COLO668 (cell line): ENCODE measurements around the gene CD300LG.
"Not testable (repeated sequence)": the region's sequence is repeated elsewhere in the genome, so short reads cannot be mapped to it uniquely, and the experiment has no call there.

Experiments used
- DNase-seq: peaks from one replicate; lab custom pipeline; 2025; ENCODE audit not compliant: unreplicated experiment; lab: John Stamatoyannopoulos, UW

The CD300LG gene

DNA sequence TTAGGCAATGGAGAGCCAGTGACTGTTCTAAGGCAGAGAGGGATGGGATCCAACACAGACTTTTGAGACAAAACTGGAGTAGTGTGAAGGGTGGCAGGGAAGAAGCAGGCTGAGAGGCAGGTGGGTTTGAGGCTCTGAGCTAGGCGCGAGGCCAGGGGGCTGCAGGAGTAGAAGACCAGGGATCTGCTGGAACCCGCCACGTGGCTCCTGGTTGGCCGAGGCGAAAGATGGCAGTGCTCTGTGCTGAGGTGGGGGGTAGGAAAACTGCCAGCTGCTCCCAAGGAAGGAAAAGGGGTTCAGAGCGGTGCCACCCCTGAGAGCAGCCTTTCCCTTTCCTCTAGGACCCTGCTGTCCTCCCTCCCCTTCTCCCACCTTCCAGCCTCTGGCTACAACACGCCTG is 5.6 kb downstream of the CD300LG start:
- DNase-seq: no peak

DNA sequence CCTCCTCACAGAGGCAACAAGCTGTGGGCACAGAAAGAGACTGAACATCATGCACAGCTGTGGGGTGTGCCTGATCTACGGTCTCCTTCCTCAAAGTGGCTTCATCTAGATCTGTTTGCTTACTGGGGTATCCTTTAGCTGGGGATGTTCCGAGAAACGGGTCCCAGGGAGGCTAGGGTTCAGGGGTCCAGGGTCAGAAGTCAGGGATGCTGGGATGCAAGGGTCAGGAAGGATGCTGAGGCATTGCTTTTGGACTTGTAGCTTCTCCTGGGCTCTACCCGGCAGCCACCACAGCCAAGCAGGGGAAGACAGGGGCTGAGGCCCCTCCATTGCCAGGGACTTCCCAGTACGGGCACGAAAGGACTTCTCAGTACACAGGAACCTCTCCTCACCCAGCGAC is 6.6 kb downstream of the CD300LG start:
- DNase-seq: no peak

DNA sequence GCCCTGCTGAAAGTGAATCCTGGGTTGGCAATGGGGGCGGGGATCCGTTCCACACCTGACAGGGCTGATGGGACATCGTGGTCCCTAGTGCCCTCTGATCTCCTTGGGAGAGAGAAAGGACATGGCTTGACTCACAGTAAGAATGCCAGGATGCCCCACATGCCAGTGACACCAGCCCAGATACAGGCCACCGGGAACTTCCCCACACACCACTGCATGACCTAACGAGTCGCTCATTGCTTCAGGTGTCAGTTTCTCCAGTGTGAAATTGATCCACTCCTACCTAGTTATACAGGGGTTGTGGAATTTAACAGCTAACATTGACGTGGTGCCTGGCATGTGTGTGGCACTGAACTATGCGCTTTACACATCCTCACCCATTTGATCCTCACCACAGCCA is 7.5 kb downstream of the CD300LG start:
- DNase-seq: no peak

DNA sequence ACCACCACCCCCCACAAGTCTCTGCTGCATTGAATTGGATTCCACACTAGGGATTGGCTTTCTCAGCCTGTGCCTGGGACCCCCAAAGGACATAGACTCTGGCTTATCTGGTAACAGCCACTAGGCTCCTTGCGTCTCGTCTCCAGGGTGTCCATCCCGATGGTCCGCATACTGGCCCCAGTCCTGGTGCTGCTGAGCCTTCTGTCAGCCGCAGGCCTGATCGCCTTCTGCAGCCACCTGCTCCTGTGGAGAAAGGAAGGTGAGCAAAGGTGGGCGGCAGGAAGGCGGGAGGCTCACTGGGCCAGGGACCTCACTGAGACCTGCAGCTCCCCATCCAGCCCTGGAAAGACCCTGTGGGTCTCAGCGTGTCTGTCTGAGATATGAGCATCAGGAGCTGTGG is 8.1 kb downstream of the CD300LG start:
- DNase-seq: no peak

DNA sequence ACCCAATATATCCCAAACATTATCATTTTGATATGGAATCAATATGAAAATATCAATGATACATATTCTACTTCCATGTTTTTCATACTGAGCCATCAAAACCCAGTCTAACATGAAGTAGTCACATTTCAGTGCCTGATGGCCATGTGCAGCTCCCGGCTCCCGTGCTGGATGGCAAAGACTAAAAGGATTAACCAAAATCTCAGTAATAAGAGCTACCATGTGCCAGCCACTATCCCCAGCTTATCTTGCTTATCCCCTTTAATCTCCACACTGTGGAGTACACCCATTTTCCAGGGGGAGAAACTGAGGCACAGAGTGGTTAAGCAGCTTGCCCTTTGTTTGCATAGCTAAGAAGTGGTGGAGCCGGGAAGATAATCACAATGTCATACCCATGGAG is 9.2 kb downstream of the CD300LG start:
- DNase-seq: no peak

DNA sequence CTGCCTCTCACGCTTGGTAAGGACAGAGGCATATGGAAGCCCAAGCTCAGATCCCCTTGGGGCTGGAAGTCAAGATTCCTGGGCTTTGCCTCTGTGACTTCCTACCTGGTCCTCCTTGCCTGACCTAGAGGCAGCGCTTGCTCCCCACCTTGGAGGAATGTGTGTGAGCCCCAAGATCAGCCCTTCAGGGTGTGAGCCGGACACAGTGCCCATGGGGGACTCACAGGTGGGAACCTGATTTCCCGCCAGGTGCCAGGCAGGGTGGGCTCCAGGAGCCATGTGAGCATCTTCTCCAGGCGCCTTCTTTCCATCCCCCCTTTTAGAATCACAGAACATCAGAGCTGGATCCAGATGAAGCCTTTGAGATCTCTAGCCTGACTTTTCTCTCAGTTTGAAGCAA is 10.2 kb downstream of the CD300LG start:
- DNase-seq: no peak

DNA sequence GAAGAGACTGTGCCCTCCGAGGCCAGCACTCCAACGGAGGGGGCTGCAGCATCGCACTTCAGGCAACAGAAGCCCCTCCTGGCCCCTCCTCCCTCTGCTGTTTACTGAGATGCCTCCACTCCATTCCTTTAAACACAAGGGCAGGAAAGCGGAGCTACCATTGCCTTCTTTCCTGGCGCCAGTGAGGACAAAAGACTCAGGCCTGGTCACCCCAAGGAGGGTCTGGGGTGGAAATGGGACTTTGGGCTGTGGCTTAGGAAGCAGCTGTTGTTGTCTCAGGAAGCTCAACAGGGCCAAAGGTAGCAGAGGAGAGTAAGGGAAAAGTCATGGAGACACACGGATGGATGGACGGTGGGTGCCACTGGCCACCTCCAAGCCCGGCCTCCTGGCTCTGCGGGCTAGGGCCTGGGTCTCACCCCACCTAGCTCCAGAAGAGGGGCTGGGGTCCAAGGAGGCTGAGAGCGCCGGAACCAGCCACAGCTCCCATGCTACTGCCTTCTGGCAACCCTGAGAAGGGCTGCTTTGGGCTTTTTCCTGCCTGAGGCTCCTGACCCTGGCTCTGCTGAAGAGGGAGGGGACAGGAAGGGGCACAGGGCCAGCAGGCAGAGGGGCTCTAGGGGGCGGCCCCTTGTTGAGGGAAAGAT is 11.1 kb downstream of the CD300LG start:
- DNase-seq: no peak

DNA sequence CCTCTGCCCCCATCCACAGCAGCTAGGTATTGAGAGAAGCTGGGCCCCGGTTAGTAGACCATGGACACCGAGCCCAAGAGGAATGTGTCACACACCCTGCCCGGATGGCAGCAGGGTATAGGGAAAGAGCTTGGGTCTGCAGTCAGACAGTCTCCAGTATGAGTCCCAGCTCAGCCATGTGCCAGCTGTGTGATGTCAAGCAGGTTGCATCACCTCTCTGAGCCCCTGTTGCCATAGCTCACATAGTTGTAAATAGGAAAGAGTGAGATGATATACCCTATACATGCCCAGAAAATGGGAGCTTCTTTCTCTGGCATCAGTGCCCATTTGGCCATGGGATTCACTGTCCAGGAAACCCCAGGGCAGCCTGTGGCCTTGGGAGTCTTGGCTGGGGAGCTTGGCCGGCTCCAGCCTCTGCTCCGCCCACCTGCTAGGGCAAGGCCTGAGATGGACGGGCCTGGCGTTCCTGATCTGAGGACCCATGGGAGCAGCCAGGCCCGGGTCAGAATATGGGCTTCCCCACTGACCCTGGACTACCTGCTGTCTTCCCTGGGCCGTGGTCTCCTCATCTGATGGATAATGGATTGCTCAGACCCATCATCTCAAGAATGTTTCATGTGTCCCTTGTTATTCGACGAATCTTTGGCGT is 13.2 kb downstream of the CD300LG start:
- no peak for DNase-seq

DNA sequence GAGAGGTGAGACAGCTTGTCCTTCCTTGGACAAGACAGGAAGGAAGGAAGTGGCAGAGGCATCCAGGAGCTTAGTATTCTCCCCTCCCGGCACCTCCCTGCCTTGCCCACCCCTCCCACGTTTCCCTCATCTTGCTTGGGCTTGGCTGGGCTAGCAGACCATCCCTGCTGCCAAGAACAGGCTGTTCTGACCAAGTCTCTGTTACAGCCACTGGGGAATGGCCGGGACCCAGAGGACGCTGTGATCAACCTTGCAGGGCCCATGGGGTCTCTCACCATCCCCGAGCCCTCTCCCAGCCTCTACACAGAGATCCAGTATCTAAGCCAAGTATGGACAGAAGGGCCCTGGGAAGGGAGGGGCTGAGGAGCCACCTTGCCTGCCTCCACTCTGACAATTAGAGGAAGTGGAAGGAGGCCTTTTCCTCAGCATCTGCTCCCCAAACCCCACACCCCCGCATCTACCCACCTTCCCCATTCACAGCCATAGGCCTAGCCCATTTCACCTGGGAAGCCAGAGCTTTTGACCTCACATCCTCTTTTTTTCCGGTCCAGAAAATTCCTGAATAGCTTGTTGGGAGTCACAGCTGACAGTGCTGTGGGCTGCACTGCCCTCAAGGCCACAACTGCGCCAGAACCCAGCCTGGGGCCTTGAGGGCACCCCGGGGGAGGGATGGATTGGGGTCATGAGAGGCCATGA is 14.1 kb downstream of the CD300LG start:
- DNase-seq: no peak

DNA sequence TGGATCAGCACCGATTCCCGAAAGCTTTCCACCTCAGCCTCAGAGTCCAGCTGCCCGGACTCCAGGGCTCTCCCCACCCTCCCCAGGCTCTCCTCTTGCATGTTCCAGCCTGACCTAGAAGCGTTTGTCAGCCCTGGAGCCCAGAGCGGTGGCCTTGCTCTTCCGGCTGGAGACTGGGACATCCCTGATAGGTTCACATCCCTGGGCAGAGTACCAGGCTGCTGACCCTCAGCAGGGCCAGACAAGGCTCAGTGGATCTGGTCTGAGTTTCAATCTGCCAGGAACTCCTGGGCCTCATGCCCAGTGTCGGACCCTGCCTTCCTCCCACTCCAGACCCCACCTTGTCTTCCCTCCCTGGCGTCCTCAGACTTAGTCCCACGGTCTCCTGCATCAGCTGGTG is 15.0 kb downstream of the CD300LG start:
- no peak for DNase-seq

DNA sequence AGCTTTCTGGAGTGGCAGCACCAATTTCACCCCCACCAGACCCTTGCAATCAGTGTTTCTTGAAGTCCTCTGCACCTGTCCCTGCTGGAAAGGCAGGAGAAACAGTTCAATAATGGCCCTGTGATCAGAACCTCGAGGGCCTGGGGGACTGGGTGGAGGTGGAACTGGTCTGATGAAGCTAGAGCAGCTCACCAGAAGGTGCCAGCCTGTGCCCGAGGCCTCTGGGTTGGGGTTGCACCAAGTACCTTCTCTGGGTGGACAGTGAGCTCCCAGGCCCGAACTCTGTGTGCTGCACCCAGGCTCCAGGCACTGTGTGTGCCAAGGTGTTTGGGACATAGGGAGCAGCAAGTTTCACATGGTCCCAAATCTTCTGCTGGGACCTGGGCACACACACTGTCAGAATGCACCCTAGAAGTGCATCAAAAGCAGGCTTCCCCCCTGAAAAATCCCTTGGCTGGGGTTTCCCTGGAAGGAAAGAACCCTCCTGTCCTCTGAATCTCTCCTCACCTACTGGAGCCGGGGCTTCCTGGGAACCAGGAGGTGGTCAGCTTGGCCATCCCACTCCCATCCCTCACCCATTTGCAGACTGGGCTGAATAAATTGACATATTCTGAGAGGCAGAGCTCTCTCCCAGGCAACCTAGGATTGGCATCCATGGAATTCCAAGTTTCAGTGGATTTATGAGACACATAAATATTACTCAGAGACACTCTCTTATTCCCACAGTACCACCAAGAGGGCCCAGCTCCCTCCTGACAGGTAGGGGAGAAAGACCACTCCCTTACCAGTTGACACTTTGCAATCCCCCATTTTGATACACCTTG is 17.4 kb downstream of the CD300LG start:
- no peak for DNase-seq

DNA sequence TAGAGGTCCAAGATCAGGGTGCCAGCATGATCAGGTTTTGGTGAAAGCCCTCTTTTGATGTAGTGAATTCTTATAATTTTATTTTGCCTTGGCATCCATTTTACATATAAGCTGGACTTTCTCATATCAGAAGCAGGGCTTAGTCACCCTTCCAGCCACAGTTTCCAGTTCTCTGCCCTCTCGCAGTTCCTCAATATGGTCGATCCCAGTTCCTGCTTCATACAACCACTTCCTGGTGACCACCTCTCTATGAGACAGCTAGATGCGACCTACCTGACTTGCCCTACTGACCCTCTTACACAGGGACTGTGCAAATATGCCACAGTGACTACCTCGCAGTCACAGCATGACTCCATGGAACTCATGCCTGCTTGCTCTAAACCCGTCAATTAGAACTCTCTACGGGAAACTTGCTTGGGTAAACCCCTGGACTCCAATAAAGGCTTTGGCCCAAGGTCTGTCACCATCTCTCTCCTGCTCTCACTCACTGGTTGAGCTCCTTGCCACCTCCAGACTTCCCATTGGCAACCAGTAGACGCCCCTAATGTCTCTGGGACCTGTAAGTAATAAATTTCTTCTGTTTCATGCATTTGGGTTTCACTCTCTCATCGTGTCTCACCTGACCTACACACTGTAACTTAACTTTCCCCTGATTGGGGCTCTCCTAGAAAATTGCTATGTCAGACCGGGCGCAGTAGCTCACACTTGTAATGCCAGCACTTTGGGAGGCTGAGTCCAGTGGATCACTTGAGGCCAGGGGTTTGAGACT is 21.4 kb downstream of the CD300LG start:
- no peak for DNase-seq

DNA sequence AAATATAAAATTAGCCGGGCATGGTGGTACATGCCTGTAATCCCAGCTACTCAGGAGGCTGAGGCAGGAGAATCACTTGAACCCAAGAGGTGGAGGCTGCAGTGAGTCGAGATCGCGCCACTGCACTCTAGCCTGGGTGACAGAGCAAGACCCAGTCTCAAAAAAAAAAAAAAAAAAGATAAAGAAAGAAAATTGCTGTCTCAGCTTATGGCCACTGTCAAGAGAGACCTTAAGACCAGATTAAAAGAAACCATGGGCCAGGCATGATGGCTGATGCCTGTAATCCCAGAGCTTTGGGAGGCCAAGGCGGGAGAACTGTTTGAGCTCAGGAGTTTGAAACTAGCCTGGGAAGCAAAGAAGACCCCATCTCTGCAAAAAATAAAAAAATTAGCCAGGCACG is 22.1 kb downstream of the CD300LG start:
- not testable (repeated sequence) for DNase-seq

DNA sequence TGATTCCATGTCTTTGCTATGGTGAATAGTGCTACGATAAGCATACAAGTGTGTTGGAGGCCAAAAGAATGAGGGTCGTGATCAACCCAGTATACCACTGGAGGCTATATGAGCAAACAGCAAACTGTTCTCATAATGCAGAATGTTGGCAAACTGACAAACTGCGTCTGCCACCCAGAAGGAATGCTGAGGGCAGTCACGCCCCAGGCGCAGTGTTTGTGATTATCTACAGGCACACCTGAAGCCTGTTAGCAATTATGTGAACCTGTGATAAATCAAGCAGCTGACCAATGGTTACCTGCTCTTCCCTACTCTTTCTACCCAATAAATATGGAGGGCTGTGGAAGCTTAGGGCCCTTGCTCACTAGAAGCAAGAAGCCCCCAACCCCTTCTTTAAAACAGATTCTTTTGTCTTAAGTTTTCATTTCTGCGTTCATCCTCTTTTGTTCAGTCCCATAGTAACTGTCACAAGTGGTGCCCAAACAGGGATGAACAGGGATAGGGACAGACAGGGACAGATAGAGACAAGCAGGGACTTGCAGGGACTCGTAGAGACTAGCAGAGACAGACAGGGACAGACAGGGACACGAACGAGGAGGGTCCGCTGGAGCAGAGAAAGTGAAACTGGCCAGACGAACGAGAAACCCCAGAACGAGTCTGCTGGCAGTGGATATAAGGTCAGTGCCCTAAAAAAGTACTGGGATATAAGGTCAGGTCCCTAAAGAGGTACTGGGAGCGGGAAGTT is 25.1 kb downstream of the CD300LG start:
- peak; percentile 3 for DNase-seq

DNA sequence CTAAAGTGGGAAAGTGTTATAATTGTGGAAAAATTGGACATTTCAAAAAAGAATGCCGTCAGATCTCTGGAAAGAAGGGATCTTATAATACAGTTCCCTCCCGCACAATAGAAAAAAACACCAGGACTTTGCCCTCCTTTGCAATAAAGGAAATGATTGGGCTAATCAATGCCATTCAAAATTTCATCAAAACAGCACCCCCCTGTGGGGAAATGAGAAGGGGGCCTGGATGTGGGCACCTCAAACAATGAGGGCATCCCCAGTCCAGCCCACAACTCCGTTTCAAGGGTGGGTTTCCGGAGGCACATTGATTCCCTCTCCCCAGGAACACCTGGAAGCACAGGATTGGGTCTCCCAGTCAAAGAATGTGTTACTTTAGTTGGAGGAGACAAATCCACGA is 26.1 kb downstream of the CD300LG start:
- DNase-seq: no peak

DNA sequence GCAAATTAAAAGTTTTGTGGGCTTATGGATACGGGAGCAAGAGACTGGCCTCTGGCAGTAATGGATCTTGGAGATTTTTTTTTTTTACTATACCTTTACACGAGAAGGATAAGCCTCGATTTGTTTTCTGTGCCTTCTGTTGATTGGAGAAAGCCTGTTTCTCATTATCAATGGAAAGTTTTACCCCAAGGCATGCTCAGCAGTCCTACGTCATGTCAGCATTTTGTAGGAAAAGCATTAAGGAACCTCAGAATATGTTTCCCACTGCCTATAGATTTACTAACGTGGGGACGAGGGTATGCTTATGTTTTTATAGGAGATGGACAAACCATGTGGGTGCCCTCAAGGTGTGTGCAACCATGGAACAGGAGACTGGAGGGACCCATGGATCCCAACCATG is 26.8 kb downstream of the CD300LG start:
- DNase-seq: no peak

DNA sequence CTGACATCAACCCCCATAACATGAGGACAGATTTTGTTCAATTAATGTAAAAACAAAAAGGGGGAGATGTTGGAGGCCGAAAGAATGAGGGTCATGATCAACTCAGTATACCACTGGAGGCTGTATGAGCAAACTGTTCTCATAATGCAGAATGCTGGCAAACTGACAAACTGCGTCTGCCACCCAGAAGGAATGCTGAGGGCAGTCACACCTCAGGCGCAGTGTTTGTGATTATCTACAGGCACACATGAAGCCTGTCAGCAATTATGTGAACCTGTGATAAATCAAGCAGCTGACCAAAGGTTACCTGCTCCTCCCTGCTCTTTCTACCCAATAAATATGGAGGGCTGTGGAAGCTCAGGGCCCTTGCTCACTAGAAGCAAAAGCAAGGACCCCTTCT is 27.3 kb downstream of the CD300LG start:
- no peak for DNase-seq

DNA sequence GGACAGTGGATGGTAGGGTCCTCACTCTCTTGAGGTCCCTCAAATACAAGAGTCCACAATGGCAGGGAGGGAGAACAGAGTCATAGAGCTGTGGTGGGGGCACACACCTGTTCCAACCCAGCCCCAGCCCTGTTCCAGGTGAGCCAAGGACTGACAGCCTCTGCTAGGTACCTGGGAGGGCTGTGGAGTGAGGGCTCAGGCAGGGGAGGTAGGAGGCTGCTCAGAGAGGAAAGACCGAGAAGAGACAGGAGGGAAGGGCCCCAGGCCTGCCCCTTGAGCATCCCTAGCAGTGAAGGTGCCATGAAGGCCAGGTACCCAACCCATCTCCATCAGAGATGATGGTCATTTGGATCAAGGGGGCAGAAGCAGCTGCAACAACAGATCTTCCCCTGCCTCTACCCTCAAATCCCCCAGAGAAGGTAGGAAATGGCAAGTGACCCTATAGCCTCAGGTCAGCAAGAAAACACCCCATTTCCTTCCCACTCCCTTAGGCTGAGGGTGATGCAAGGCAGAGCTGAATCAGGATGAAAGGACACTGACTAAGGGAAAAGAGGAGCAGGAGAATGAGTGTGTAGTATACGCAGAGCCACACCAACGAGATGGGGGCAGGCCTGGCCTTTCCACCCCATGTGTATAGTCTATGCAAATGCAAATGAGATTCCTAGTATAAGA is 28.6 kb downstream of the CD300LG start:
- no peak for DNase-seq

DNA sequence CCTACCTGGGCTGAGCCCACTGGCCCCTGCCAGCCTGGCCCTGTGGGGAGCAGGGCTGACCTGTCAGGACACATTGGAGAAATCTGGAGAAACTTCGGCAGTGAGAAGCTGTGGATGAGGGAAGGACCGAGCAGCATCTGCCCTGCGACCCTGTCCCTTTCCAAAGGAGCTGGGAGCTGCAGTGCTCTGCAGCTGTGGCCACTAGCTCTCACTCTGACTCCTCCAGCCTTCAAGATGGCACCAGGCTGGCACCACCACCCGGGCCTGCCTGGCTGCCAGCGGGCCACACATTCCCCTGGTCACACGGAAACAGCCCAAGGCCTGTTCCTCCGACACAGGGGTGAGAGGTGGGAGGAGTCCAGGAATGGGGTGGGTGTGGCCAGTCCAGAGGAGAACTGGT is 30.1 kb downstream of the CD300LG start:
- no peak for DNase-seq
